ENCODE data around the gene PGPEP1.
"Not testable (repeated sequence)": the region's sequence is repeated elsewhere in the genome, so short reads cannot be mapped to it uniquely, and the experiment has no call there.

PGPEP1 gene

DNA sequence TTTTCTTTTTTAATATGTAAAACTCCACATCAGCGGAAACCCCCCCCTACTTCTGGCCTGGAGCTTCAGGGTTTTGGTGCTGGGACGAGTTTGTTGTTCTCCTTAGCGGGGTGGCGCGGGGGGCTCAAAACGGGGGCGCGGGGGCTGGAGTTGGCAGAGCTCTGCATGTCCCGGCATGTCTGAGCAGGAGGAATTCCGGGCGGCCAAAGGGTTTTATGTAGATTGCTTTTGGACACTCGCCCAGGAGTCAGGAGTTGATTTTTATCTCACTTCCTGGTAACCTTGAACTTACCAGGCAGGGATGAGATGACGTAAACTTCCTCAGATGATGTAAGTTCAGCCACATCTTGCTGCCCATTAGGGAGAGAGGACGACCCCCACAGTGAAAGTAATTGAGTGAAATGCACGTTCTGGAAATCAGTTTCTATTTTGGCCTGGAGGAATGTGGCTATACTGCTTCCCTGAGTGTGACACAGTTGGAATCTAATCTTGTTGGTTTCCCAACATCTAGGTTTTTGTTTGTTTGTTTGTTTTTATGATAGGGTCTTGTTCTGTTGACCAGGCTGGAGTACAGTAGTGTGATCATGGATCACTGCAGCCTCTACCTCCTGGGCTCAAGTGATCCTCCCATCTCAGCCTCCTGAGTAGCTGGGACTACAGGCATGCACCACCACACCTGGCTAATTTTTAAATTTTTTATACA, 24.6 kb downstream of the PGPEP1 start:
- DNase-seq: peak; percentile 96

DNA sequence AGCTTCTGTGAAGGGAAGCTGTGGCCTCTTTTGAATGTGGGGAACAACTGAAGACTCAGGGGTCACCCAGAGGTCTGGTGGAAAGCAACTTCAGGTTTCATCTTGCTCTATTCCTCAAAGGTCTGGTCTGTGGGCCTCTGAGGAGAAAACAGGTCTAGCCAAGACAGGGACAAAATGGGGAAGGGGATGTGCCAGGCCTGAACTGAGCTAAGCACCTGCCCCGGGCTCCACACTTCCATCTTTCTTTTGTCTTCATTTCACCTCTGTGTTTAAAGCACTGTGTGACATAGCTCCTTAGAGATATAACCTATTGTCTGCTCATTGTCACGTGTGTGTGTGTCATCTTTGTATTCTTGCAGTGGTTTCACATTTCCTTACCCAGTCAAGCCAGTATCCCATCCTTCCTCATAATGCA, 25.6 kb downstream of the PGPEP1 start:
- peak; percentile 88 for DNase-seq

DNA sequence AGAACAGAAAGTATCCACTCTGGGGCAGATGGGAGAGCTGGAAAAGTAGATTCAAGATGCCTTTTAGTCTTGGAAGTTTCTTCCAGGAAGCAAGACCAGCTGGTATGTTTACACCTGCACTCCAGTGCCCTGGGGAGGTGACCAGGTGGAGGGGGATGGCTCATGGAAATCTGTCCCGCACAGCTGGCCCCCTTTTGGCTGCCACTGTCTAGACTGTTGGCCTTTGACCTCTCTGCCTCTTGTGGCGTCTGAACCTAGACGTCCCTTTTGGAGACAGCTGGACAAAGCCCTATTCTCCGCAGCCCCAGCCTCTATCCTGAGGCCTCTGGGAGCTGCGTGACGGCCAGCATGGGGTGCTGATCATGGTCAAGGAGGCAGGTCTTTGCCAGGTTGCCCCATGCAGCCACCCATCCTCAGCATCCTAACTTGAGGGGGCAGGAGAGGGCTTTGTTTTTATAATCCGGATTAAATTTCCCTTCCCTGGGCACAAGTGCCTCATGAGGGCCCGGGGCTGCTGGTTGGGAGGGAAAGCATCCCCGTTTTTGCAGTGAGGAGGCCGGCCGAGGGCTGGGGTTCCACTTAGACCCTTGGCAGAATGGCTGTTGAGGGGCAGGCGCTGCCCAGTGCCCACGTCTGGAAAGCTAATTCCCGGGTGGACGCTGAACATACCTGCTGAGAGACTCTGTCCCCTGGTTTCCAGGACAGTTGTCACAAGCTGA, 28.3 kb downstream of the PGPEP1 start:
- DNase-seq: no peak

DNA sequence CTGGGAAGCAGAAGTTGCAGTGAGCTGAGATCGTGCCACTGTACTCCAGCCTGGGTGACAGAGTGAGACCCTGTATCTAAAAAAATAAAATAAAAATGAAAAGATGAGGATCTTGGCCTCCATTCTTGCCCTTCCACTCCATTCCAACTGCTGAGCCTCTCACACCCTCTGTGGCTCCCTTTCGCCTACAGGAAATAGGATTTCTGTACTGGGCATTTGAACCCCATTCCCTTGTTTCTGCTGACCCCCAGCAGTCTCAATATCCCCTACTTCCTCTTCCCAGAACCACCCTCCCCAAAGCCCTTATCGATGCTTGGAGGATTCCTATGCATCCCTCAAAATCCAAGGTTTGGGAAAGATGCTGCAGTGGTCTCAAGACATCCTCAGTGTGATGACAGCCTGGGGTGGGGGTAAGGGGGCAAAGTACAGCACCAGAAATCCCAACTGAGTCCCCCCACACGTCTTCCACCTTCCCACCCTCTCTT, 33.1 kb downstream of the PGPEP1 start:
- no peak for DNase-seq

DNA sequence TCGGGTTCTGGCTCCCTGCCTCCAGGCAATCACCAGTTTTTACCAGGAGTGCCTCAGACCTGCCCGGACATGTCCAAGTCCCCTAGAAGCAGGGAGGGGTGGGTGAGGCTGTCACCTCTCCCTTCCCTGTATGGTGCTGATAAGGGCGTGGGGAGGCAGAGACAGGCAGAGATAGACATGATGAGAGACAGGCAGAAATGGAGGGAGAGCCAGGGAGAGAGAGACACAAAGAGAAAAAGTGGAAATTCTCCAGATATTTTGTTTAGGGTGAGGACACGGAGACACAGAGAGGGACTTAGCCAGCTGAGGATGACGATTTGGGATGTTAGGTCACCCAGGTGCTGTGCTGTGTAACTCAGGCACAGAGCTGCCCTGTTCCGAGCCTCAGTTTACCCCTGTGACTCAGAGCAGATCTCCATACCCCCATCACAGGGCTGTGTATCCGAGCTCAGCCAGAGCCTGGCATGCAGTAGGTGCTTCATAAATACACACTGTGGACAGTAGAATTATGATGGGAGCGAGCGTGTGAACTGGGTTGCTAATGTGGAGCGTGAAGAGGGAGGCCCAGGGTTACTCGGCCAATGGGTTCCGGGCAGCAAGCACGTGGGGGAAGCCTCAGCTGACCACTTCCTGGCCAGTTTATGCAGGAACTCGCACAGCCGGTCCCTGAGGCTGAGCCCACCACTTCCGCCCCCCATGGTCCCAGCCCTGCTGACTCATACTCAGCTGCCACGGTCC, 33.7 kb downstream of the PGPEP1 start:
- peak; percentile 99 for DNase-seq

DNA sequence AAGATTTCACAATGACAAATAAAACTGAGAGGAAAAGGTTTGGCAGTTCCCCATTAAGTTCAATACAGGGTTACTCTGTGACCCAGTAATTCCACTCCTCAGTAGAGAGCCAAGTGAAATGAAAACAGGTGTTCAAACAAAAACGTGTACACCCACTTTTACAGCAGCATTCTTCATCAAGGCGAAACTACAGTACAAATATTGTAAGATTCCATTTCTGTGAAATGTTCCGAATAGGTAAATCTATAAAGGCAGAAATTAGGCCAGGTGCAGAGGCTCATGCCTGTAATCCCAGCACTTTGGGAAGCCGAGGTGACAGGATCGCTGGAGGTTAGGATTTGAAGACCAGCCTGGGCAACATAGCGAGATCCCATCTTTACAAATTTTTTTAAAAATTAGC, 36.6 kb downstream of the PGPEP1 start:
- DNase-seq: no peak

DNA sequence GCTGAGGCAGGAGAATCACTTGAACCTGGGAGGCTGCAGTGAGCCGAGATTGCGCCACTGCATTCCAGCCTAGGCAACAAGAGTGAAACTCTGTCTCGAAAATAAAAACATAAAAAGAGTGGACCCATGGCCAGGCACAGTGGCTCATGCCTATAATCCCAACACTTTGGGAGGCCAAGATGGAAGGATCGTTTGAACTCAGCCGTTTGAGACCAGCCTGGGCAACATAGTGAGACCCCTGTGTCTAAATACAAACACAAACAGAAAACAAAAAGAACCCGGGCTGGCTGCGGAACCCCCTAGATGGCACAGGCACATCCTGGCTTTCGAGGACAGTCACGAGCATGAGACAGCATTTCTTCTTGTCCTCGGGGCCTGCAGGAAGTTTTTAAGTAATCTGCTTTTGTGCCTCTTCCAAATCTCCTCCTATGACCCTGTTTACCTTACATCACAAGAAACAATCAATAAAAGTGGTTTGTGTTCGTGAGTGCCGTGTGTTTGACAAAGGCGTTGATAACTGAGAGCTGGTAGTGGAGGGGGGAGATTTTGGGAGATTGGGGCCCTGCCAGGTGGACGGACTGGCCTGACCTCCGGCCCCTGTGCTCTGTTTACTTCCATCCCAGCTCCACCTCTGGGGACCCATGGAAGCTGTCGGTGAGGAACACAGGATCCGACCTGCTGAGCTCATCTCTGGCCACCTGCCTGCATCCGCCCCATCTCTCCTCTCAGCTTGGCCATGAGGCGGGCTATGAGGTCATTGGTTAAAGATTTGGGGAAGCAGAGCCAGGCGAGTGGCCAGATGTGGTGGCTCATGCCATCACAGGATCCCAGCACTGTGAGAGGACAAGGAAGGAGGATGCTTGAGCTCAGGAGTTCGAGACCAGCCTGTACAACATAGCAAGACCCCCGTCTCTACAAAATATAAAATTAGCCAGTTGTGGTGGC, 39.7 kb downstream of the PGPEP1 start:
- DNase-seq: peak; percentile 85

DNA sequence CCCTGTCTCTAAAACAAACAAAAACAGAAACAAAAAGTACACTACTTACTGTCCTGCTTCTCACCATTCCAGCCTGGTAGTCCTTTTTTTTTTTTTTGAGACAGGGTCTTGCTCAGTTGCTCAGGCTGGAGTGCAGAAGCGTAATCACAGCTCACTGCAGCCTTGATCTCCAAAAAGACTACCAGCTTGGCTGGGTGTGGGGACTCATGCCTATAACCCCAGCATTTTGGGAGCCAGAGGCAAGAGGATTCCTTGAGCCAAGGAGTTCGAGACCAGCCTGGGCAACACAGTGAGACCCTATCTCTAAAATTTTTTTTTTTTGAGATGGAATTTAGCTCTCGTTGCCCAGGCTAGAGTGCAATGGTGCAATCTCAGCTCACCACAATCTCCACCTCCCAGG, 40.4 kb downstream of the PGPEP1 start:
- DNase-seq: no peak

DNA sequence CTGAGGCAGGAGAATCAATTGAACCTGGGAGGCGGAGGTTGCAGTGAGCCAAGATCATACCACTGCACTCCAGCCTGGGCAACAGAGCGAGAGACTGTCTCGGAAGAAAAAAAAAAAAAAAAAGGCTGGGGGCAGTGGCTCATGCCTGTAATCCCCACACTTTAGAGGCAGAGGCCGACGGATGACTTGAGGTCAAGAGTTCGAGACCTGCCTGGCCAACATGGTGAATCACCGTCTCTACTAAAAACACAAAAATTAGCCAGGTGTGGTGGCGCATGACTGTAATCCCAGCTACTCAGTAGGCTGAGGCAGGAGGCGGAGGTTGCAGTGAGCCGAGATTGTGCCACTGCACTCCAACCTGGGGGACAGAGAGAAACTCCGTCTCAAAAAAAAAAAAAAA, 43.2 kb downstream of the PGPEP1 start:
- not testable (repeated sequence) for DNase-seq

DNA sequence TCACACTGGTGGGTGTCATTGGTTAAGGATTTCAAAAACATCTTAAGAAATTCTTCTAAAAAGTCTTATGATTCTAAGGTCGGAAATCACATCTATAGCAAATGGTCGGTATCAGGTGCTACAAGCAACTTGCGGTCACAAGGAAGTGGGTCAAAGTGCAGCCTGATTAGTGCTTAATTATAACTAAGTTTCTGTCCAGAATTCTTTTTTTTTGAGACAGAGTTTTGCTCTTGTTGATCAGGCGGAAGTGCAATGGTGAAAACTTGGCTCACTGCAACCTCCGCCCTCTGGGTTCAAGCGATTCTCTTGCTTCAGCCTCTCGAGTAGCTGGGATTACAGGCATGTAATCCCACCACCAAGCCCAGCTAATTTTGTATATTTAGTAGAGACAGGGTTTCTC, 44.4 kb downstream of the PGPEP1 start:
- no peak for DNase-seq

DNA sequence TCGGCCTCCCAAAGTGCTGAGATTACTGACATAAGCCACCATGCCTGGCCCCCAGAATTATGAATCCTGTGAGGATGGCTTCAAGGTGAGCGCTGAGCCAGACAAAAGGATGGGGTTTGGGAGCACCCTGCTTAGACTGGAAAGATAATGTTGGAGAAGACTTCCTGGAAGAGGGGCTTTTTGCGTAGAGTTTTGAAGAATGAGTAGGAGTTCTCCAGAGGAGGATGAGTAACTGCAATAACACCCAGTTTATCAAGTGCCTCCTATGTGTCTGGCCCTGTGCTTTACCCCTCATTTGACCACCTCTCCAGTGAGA, 44.9 kb downstream of the PGPEP1 start:
- DNase-seq: no peak

DNA sequence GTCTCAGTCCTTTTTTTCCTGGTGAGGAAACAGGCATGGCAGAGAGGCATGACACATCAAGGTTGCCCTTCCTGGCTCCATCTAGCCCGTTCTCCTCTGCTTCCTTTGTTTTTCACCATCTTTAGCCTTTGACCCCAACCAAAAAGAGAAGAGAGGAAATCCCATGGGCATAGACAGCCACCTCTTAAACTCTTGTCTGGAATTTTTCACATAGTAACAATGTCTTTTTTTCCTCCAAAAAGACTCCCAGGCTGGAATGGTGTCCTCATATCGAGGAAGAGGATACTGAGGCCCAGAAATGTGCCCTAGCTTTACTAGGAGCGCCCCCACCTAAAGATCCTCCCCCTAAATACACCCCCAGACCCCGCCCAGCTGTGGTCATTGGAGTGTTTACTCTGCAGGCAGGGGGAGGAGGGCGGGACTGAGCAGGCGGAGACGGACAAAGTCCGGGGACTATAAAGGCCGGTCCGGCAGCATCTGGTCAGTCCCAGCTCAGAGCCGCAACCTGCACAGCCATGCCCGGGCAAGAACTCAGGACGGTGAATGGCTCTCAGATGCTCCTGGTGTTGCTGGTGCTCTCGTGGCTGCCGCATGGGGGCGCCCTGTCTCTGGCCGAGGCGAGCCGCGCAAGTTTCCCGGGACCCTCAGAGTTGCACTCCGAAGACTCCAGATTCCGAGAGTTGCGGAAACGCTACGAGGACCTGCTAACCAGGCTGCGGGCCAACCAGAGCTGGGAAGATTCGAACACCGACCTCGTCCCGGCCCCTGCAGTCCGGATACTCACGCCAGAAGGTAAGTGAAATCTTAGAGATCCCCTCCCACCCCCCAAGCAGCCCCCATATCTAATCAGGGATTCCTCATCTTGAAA, 45.5 kb downstream of the PGPEP1 start, which contains the start of gene GDF15:
Gene GDF15 (plus strand): TSS at position 484 of the 868 bp plus-strand sequence. CDS start 32 bp downstream, at position 516.
- peak; percentile 54 for DNase-seq

DNA sequence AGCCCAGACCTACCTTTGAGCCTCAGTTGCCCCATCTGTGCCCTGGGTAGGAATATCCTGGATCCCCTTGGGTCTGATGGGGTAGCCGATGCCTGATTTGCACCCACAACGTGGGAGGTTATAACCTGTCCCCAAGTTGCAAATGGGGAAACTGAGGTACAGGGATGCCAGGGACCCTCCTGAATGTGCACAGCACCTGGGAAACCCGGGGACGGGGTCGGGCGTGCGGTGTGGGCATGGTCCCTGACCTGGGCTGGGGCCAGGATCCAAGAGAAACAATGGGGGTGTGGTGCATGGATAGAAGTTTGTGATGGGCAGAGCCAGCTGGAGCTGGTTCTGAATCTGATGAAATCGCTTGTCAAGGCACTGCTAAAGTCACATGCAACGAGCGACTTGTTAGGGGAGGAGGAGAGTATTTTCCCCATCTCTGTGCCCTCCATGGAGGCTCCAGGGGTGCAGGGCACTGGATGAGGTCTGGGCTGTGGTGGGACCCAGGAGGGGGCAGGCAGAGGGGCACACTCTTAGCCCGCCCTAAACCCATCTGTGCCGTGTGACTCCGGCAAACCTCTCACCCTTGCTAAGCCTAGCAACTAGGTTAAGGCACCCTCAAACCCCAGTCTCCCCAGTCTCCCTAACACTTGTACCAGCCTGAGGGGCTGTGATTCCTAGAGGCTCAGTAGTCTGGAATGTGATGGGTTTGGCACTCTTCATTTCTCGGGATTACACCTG, 46.3 kb downstream of the PGPEP1 start:
- DNase-seq: peak; percentile 37

DNA sequence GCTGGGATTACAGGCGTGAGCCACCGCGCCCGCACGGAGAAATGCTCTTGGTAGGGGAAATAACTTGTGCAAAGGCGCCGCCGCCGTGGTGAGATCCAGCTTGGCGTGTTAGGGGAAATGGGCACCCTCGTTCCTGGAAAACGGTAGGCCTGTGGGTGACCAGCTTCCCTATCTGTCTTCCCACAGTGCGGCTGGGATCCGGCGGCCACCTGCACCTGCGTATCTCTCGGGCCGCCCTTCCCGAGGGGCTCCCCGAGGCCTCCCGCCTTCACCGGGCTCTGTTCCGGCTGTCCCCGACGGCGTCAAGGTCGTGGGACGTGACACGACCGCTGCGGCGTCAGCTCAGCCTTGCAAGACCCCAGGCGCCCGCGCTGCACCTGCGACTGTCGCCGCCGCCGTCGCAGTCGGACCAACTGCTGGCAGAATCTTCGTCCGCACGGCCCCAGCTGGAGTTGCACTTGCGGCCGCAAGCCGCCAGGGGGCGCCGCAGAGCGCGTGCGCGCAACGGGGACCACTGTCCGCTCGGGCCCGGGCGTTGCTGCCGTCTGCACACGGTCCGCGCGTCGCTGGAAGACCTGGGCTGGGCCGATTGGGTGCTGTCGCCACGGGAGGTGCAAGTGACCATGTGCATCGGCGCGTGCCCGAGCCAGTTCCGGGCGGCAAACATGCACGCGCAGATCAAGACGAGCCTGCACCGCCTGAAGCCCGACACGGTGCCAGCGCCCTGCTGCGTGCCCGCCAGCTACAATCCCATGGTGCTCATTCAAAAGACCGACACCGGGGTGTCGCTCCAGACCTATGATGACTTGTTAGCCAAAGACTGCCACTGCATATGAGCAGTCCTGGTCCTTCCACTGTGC, 47.9 kb downstream of the PGPEP1 start:
- DNase-seq: peak; percentile 92

DNA sequence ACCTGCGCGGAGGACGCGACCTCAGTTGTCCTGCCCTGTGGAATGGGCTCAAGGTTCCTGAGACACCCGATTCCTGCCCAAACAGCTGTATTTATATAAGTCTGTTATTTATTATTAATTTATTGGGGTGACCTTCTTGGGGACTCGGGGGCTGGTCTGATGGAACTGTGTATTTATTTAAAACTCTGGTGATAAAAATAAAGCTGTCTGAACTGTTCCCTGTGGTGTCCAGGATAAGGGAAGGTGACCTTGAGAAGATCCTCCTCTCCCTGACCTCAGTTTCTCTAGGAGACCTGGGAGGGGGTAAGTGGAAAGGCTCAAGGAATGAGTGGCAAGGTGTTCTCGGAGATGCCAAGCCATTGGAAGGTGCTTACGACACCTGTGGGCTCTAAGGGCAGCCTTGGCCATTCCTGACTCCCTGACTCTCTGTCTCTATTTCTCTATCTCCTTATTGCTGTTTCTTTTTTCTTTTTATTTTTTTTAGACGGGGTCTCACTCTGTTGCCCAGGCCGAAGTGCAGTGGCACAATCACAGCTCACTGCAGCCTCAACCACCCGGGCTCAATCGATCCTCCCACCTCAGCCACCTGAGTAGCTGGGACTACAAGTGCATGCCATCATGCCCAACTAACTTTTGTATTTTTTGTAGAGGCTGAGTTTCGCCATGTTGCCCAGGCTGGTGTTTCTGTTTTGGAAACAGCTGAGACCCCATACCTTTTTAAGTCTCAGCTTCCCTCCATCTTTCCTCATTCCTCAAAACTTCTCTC, 48.7 kb downstream of the PGPEP1 start:
- no peak for DNase-seq

DNA sequence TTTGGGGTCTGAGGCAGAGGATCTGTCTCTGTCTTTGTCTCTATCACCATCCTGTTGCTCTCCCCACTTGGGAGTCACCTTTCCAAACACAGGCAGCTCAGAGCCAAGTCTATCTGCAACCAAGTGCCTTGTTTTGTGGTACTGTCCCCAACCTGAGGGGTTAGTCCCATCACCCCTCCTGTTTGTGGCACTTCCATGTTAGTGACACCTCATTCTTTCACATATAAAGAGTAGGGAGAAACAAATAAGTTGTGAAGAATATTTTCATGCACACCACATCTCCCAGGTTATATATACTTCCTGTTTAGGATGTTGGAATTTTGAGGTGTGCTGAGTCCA, 49.3 kb downstream of the PGPEP1 start:
- DNase-seq: no peak

DNA sequence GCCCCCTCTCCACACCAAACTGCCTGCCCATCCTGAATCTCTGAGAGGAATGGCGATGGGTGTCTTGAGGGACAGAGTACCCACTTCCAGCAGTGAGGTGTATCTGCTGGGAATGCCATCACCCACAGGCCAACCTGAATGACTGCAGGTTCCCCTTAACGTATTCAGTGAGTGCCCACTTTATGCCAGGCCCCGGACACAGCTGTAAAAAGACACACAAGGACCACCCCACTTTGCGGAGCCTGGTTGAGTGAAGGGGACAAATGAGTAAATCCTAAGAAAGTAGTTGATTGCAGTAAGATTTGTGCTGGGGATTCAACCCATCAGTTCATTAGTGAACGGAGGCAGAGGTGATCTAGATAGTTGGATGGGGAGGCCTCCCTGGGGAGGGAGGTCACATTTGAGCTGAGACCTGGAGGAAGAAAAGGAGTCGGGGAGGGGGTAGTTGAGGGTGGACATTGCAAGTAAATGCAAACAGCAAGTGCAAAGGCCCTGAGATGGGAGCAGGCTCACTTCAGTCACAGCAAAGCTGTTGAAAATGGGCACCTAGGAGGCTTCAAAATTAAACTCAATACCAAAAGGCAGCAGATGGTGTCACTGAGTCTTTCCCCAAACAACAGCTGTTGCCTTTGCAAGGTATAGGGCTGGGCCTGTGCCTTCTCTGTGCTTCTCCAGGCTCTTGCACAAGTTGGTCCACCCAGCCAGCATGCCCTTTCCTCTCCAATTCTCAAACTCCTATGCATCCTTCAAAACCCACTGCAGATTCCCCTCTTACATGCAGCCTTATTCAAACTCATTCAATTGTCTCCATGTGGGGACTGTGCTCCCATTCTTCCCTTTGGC, 49.9 kb downstream of the PGPEP1 start:
- no peak for DNase-seq

DNA sequence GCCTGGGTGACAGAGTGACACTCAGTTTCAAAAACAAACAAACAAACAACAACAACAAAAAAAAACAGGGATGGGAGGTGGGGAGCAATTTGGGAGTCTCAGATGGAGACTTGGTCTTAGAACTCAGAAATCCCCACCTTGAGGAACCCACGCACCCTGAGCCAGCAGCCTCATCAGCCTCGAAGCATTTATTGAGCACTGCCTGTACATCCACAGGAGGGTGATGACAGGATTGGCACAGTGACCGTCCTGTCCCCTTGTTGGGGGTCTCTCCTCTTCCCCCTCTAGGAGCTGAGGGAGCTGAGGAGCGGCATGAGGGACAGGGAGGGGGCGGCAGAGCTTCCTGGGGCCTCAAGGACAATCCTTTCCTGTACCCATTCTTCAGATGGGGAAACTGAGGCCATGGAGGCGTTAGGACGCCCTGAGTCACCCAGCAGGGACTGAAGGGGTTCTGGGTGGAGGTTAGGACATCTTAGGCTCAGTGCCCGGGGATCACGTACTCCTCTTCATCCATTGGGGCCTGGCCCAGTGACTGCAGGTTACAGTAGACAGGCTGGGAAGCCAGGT, 51.2 kb downstream of the PGPEP1 start:
- DNase-seq: no peak

Measured in inflammatory macrophage treated with lipopolysaccharide for 4 hours (primary cell).